Measurements from ENCODE around the gene KBTBD2. TPM values are rescaled to one million over a fixed set of nuclear protein-coding genes. Genes with fewer than 3 reads are reported as not detected.
"Not testable (repeated sequence)": the region's sequence is repeated elsewhere in the genome, so short reads cannot be mapped to it uniquely, and the experiment has no call there.

KBTBD2 gene
- total RNA-seq, 2 donors from 2014 or later: 41.8 to 52.9 TPM

GRCh38 chr7:32848655-32849054 lies 42.9 kb downstream of the KBTBD2 start:
- H3K4me1 Mint-ChIP-seq; H3K9ac ChIP-seq (ENCODE audit: extremely low read depth, low read length, poor library complexity, severe bottlenecking); H3K27ac ChIP-seq (ENCODE audit: low read depth, low read length); DNase-seq; H3K27ac Mint-ChIP-seq; H3K4me3 ChIP-seq (ENCODE audit: low read length); H3K36me3 ChIP-seq (ENCODE audit: control insufficient read depth, insufficient read depth, low read length); H3K4me3 Mint-ChIP-seq; H3K36me3 Mint-ChIP-seq (ENCODE audit: low read depth); H3K4me1 ChIP-seq (ENCODE audit: control insufficient read depth, insufficient read depth, low read length); H3K27me3 ChIP-seq (ENCODE audit: control insufficient read depth, insufficient read depth, low read length, poor library complexity, severe bottlenecking): not testable (repeated sequence)
- WGBS, 2 experiments (ENCODE audit: insufficient coverage in 1 of 2, insufficient read length in 1 of 2): 87 to 100% methylated on average over 1 to 2 of the region's 2 CpGs
- Mint-ChIP-seq H3K9me3 (peaks cover 21% of the 10 kb centered on the region), H3K27me3 (ENCODE audit: insufficient read depth) (peaks cover 18% of the 10 kb centered on the region)
- peaks cover 30% of the 10 kb centered on the region for H3K9me3 ChIP-seq (ENCODE audit: control insufficient read depth, low read length)

- no peak overlapping the region for H3K27ac Mint-ChIP-seq
- peak; percentile 93 for TF ChIP-seq CTCF (conservative IDR thresholded peaks at IDR 0.05)
- peaks cover 3% of the 10 kb centered on the region for H3K27me3 Mint-ChIP-seq (ENCODE audit: insufficient read depth)
- WGBS, 2 experiments (ENCODE audit: insufficient coverage in 1 of 2, insufficient read length in 1 of 2): 68 to 88% methylated on average over 5 to 9 of the region's 9 CpGs
- no peaks in the 10 kb centered on the region for H3K36me3 ChIP-seq (ENCODE audit: control insufficient read depth, insufficient read depth, low read length)
- H3K27ac ChIP-seq (ENCODE audit: low read depth, low read length): no peak overlapping the region
- no peak overlapping the region for H3K4me3 Mint-ChIP-seq
- DNase-seq: peak; percentile 95
- H3K4me1 ChIP-seq (ENCODE audit: control insufficient read depth, insufficient read depth, low read length): no peaks in the 10 kb centered on the region
- peaks cover 40% of the 10 kb centered on the region for H3K9me3 Mint-ChIP-seq
- H3K9ac ChIP-seq (ENCODE audit: extremely low read depth, low read length, poor library complexity, severe bottlenecking): no peak overlapping the region
- H3K27me3 ChIP-seq (ENCODE audit: control insufficient read depth, insufficient read depth, low read length, poor library complexity, severe bottlenecking): no peaks in the 10 kb centered on the region
- no peak overlapping the region for H3K4me3 ChIP-seq (ENCODE audit: low read length)
- H3K36me3 Mint-ChIP-seq (ENCODE audit: low read depth): peaks cover 11% of the 10 kb centered on the region
- H3K9me3 ChIP-seq (ENCODE audit: control insufficient read depth, low read length): peaks cover 30% of the 10 kb centered on the region
- peaks cover 4% of the 10 kb centered on the region for H3K4me1 Mint-ChIP-seq
These were observed 44.8 kb downstream of the KBTBD2 start for GRCh38 chr7:32846630-32847225.

GRCh38 chr7:32844748-32845147 lies 46.8 kb downstream of the KBTBD2 start:
- Mint-ChIP-seq H3K9me3 (peaks cover 33% of the 10 kb centered on the region), H3K36me3 (ENCODE audit: low read depth) (peaks cover 15% of the 10 kb centered on the region)
- H3K27me3 Mint-ChIP-seq (ENCODE audit: insufficient read depth); H3K4me1 ChIP-seq (ENCODE audit: control insufficient read depth, insufficient read depth, low read length); H3K27me3 ChIP-seq (ENCODE audit: control insufficient read depth, insufficient read depth, low read length, poor library complexity, severe bottlenecking); H3K9ac ChIP-seq (ENCODE audit: extremely low read depth, low read length, poor library complexity, severe bottlenecking); H3K4me3 ChIP-seq (ENCODE audit: low read length); DNase-seq; H3K4me3 Mint-ChIP-seq; H3K27ac Mint-ChIP-seq; H3K36me3 ChIP-seq (ENCODE audit: control insufficient read depth, insufficient read depth, low read length); H3K4me1 Mint-ChIP-seq; H3K27ac ChIP-seq (ENCODE audit: low read depth, low read length): not testable (repeated sequence)
- peaks cover 26% of the 10 kb centered on the region for H3K9me3 ChIP-seq (ENCODE audit: control insufficient read depth, low read length)
- 88% methylated on average over 6 of the region's 6 CpGs; no CpG with 5 or more reads in 1 of the 2 experiments for WGBS, 2 experiments (ENCODE audit: insufficient coverage in 1 of 2, insufficient read length in 1 of 2)

DNA sequence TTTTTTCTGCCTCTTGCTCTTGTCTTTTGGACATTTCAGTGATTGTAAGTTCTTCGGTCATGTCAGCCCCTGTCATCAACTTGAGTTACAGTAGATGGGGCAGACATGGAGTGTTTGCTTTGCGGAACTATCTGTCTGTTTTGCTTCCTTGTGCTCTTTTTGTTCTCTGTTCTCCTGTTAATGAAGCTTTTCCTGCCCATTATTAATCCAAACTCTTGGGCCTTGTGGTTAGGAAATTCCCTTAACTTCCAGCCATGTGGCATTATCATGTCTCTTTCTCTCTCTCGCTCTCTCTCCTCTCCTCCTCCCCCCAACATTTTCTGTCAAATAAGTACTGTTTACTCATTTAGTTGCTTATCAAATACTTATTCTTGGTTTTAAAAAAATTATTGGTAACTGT lies 47.8 kb downstream of the KBTBD2 start:
- not testable (repeated sequence) for H3K4me3 Mint-ChIP-seq; DNase-seq; H3K4me3 ChIP-seq (ENCODE audit: low read length); H3K27me3 ChIP-seq (ENCODE audit: control insufficient read depth, insufficient read depth, low read length, poor library complexity, severe bottlenecking); H3K27ac ChIP-seq (ENCODE audit: low read depth, low read length); H3K36me3 ChIP-seq (ENCODE audit: control insufficient read depth, insufficient read depth, low read length); H3K4me1 Mint-ChIP-seq; H3K27ac Mint-ChIP-seq; H3K9ac ChIP-seq (ENCODE audit: extremely low read depth, low read length, poor library complexity, severe bottlenecking); H3K27me3 Mint-ChIP-seq (ENCODE audit: insufficient read depth); H3K4me1 ChIP-seq (ENCODE audit: control insufficient read depth, insufficient read depth, low read length)
- H3K9me3 Mint-ChIP-seq: peaks cover 26% of the 10 kb centered on the region
- peaks cover 16% of the 10 kb centered on the region for H3K9me3 ChIP-seq (ENCODE audit: control insufficient read depth, low read length)
- 92% methylated on average over 3 of the region's 3 CpGs; no CpG with 5 or more reads in 1 of the 2 experiments for WGBS, 2 experiments (ENCODE audit: insufficient coverage in 1 of 2, insufficient read length in 1 of 2)
- peaks cover 15% of the 10 kb centered on the region for H3K36me3 Mint-ChIP-seq (ENCODE audit: low read depth)

GRCh38 chr7:32839846-32840245 lies 51.7 kb downstream of the KBTBD2 start:
- H3K4me1 Mint-ChIP-seq: peaks cover 12% of the 10 kb centered on the region
- H3K9me3 ChIP-seq (ENCODE audit: control insufficient read depth, low read length); H3K9ac ChIP-seq (ENCODE audit: extremely low read depth, low read length, poor library complexity, severe bottlenecking); H3K36me3 ChIP-seq (ENCODE audit: control insufficient read depth, insufficient read depth, low read length); H3K4me1 ChIP-seq (ENCODE audit: control insufficient read depth, insufficient read depth, low read length); H3K27ac Mint-ChIP-seq; H3K27ac ChIP-seq (ENCODE audit: low read depth, low read length); H3K27me3 Mint-ChIP-seq (ENCODE audit: insufficient read depth); H3K4me3 Mint-ChIP-seq; H3K27me3 ChIP-seq (ENCODE audit: control insufficient read depth, insufficient read depth, low read length, poor library complexity, severe bottlenecking); H3K4me3 ChIP-seq (ENCODE audit: low read length); DNase-seq: not testable (repeated sequence)
- H3K36me3 Mint-ChIP-seq (ENCODE audit: low read depth): peaks cover 15% of the 10 kb centered on the region
- peaks cover 24% of the 10 kb centered on the region for H3K9me3 Mint-ChIP-seq
- WGBS, 2 experiments (ENCODE audit: insufficient coverage in 1 of 2, insufficient read length in 1 of 2): 93 to 95% methylated on average over 2 to 5 of the region's 8 CpGs

- H3K4me3 ChIP-seq (ENCODE audit: low read length); H3K27ac Mint-ChIP-seq; H3K4me3 Mint-ChIP-seq; H3K36me3 ChIP-seq (ENCODE audit: control insufficient read depth, insufficient read depth, low read length); H3K9ac ChIP-seq (ENCODE audit: extremely low read depth, low read length, poor library complexity, severe bottlenecking); H3K27me3 Mint-ChIP-seq (ENCODE audit: insufficient read depth); H3K4me1 Mint-ChIP-seq; H3K27me3 ChIP-seq (ENCODE audit: control insufficient read depth, insufficient read depth, low read length, poor library complexity, severe bottlenecking); H3K27ac ChIP-seq (ENCODE audit: low read depth, low read length); H3K4me1 ChIP-seq (ENCODE audit: control insufficient read depth, insufficient read depth, low read length); DNase-seq: not testable (repeated sequence)
- 50% methylated on average over 2 of the region's 3 CpGs; no CpG with 5 or more reads in 1 of the 2 experiments for WGBS, 2 experiments (ENCODE audit: insufficient coverage in 1 of 2, insufficient read length in 1 of 2)
- Mint-ChIP-seq H3K36me3 (ENCODE audit: low read depth) (peaks cover 23% of the 10 kb centered on the region), H3K9me3 (peaks cover 20% of the 10 kb centered on the region)
- peaks cover 23% of the 10 kb centered on the region for H3K9me3 ChIP-seq (ENCODE audit: control insufficient read depth, low read length)
These were observed 62.4 kb downstream of the KBTBD2 start for GRCh38 chr7:32828996-32829752.

Data from endodermal cell (in vitro differentiated cells).